Nucleus accumbens (tissue), 56 donors: ENCODE measurements around the gene RGS9.
"Not testable (repeated sequence)": the region's sequence is repeated elsewhere in the genome, so short reads cannot be mapped to it uniquely, and the experiment has no call there.

Source experiments
- DNase-seq, 56 donors: peaks; one replicate each; lab custom pipeline; 2025; lab: John Stamatoyannopoulos, UW

RGS9 gene

DNA sequence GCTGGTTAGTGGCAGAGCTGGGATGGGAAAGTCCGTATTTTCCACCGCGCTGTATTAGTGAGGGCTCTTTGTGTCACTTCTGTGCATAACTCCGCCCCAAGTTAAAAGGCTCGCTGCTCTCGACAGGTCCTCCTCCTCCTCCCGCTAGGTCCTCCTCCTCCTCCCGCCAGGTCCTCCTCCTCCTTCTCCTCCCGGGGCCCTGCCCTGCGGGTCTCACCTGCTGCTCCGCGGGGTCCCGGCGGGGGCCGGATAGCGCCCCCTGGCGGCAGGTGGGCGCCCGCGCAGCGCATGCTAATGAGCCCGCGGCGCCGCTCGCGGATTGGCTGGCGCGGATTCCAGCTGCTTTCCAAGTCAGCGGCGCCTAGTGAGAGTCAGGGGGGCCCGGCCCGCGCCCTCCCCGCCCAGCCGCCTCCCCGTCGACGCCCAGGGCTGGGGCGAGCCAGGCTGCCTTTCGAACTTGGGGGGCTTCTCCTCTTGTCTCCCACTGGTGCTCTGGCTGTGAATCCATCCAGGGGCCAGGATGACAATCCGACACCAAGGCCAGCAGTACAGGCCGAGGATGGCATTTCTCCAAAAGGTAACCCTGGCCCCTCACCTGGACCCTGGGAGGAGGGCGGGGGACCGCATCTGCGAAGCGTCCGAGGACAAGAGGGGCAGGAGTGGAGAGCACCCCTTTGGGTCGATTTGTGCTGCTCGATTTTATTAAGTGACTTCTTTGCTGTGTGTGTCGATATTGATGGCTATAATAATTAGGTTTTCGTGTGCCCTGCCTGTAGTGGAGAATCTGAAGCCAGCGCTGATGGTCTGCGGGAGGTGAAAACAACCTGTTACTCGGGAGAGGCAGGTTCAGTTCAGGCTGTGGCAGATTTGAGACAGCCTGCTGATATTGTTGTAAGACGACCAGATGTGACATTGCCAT lies at the start of gene RGS9:
RGS9 (plus strand) TSS at position 350 of the 919 bp plus-strand sequence; CDS start at position 521, 171 bp downstream.
- peak in 54 of 56 donors; percentile 36 to 92 (median 80) for DNase-seq

GRCh38 chr17:65088621-65089360 lies 48.4 kb upstream of the RGS9 start:
- no peak for DNase-seq

DNA sequence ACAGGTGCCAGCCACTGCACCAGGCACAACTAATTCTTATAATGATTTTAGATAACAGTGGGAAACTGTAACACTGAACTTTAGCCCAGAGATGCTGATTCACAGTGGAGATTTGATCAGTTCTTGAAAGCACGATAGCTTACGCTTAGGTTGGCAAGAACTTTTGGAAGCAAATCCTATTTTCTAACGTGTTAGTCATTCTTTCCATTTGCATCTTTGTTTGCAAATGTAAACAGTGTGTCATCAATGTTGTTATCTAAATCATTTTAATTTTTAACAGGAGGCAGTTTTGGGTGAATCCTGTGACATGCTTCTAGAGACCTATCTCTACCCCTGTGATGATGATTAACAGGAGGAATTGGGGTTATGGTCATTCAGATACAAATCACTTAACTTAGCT lies 44.9 kb upstream of the RGS9 start:
- no peak for DNase-seq

DNA sequence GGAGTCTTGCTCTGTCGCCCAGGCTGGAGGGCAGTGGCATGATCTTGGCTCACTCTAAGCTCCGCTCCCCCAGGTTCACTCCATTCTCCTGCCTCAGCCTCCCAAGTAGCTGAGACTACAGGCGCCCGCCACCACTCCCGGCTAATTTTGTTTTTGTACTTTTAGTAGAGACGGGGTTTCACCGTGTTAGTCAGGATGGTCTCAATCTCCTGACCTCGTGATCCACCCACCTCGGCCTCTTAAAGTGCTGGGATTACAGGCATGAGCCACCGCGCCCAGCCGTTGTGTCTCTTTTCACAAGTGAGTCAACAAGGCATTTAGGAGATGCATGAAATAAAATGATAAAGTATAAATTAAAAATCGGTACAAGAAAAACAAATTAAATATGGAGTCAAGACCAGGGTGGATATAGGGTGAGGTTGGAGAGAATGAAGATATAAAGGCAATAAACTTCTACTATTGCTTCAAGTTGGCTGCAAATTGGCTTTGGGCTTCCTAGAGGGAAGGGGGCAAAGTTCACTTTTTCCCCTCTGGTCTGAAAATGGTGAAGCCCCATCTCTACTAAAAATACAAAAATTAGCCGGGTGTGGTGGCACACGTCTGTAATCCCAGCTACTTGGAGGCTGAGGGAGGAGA lies 44.3 kb upstream of the RGS9 start:
- DNase-seq: not testable (repeated sequence)

DNA sequence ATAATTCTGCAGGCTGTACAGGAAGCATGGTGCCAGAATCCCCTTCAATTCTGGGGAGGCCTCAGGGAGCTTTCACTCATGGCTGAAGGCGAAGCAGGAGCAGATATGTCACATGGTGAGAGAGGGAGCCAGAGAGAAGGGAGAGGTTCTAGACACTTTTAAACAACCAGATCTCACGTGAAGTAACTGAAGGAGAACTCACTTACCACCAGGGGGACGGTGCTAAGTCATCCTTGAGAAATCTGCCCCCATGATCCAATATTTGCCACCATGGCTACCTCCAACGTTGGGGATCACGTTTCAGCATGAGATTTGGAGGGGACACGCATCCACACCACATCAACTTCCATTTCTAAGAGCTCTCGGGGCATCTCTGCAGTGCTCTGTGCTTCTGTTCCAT lies 43.2 kb upstream of the RGS9 start:
- DNase-seq: no peak

DNA sequence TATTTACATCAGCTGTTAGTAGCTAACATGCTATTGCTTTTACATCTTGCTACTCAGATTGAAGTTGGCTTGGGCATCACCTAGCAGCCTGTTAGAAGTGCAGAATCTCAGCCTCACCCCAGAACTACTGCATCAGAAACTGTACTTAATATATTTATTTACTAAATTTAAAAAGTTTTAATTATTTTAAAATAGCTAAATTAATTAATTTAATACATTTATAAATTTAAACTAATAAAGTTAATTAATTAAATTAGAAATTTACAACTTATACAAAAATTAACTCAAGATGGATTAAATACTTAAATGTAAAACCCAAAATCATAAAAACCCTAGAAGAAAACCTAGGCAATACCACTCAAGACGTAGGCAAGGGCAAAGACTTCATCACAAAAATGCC lies 41.7 kb upstream of the RGS9 start:
- DNase-seq: no peak

- DNase-seq: not testable (repeated sequence)
Observed at GRCh38 chr17:65096382-65096781, 40.8 kb upstream of the RGS9 start.

- no peak for DNase-seq
Observed at GRCh38 chr17:65097110-65097509, 40.1 kb upstream of the RGS9 start.

DNA sequence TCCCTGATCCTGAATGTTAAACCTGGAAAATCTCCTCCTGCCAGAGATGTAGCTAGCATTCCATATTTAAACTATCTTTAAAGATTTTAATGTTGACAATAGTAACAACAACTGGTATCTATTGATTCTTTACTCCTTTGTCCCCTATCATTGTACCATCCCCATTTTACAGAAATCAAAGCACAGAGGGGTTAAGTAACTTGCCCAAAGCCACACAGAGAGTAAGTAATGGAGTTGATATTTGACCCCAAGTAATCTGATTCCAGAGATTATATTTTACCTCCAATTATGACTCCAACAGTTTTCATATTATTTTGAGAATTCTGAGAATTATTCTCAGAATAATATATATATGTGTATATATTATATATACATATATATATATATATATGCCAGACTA lies 37.7 kb upstream of the RGS9 start:
- DNase-seq: no peak

DNA sequence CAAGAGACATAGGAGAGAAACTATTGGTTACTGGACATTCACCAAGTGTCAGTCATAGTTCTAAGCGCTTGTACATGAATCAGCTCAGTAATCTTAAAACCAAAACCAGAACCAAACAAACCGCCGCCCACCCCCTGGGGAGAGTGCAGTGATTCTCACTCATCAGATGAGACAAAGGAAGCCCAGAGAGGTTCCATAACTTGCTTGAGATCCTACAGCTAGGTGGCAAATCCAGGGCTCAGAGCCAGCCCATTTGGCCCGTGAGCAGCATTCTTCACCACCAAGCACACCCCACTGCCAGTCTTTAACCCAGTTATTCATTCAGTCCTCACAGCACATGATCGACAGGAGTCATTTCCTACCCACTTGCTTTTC lies 37.2 kb upstream of the RGS9 start:
- peak in 5 of 56 donors; percentile 7 to 30 (median 24) for DNase-seq

DNA sequence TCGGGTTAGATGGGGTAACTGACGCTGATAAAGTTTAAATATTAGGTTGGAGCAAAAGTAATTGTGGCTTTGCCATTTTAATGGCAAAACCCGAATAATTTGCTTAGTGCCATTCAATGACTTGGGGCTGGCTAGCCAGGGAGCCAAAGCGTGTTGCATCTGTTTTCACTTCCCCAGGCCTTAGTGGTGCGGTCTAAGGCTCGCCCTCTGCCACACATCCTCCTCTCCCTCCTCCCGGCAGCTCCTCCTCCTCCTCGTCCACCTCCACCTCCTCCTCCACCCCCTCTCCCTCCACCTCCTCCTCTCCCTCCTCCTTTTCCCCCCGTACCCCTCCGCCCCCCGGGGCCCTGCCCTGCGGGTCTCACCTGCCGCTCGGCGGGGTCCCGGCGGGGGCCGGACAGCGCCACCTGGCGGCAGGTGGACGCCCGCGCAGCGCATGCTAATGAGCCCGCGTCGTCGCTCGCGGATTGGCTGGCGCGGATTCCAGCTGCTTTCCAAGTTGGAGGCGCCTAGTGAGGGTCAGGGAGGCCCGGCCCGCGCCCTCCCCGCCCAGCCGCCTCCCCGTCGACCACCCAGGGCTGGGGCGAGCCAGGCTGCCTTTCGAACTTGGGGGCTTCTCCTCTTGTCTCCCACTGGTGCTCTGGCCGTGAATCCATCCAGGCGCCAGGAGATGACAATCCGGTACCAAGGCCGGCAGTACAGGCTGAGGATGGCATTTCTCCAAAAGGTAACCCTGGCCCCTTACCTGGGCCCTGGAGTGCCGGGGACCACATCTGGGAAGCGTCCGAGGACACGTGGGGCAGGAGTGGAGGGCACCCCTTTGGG lies 36.6 kb upstream of the RGS9 start:
- DNase-seq: peak in 55 of 56 donors; percentile 29 to 92 (median 78)

GRCh38 chr17:65101371-65101770 lies 35.8 kb upstream of the RGS9 start:
- DNase-seq: peak in 1 of 56 donors; percentile 7

- DNase-seq: no peak
Observed at GRCh38 chr17:65102235-65102634, 34.9 kb upstream of the RGS9 start.

DNA sequence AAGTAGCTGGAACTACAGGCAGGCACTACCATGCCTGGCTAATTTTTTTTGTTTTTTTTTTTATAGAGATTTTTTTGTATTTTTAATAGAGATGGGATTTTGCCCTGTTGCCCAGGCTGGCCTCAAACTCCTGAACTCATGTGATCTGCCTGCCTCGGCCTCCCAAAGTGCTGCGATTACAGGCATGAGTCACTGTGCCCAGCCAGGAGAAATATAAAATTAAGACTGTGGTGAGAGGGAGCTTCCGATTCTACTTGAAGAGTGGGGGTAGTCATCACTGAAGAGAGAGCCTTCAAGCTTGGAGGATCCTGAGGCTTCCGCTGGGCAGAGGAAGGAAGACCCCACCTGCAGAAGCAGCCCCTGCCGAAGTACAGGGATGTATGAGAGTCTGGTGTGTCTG lies 34.4 kb upstream of the RGS9 start:
- DNase-seq: no peak

DNA sequence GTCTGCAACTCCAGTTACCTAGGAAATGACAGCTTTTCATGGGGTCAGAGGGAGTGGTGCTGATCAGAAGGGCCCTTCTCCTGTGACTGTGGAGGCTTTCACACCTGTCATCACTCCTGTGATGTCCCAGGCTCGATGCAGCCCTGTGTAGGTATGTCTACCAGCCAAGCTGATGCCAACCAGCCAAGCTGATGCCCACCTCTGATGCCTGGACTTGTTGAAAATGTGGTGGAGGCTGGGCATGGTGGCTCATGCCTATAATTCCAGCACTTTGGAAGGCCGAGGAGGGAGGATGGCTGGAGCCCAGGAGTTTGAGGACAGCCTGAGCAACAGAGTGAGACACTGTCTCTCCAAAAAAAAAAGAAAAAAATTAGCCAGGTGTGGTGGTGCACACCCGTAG lies 33.7 kb upstream of the RGS9 start:
- no peak for DNase-seq

DNA sequence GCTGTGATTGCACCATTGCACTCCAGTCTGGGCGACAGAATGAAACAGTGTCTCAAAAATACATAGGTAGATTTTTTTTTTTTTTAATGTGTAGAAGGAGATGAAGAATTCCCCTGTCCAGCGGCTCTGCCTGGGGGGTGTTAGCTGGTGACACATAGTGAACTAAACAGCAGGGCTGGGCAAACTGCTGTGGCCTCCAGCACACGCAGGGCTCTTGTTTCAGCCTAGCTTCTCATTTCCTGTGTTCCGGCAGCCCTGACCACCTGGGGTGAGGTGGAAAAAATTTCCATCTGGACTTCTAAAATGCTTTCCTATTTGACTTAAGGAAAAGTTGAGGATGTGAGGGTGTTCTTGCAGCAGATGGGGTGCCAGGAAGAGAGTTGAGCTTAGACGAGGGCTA lies 33.3 kb upstream of the RGS9 start:
- no peak for DNase-seq

GRCh38 chr17:65104541-65104940 lies 32.6 kb upstream of the RGS9 start:
- DNase-seq: no peak

GRCh38 chr17:65104973-65105372 lies 32.2 kb upstream of the RGS9 start:
- no peak for DNase-seq

- no peak for DNase-seq
Observed at GRCh38 chr17:65108152-65108551, 29.0 kb upstream of the RGS9 start.

DNA sequence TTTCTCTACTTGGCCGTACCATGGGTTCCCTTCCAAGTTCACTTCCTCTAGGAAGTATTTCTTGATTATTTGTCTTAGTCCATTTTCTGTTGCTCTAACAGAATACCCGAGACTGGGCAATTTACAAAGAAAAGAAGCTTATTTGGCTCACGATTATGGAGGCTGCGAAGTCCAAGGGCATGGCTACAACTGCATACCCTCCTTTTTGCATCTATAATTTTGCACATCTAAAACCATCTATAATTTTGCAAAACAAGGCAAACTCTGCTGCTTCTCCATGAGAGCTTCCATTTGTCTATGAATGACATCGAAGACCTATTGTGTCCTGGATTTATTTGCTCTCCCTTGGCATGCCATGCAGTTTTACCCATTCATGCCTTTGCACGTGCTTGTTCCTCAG lies 27.6 kb upstream of the RGS9 start:
- no peak for DNase-seq
